HL-60 (cell line): Measurements from ENCODE around the gene EPS8L3.

Source experiments
- DNase-seq, 2 experiments: peaks; one replicate each; pipeline ENCODE4 v3.0.0-alpha.2; 2010 to 2020; ENCODE audit warnings: low read depth in 1 of 2, low spot score in 1 of 2
- H3K27ac ChIP-seq: fragments of 250-450 bp; sonication (Bioruptor Pico); replicated peaks from 2 replicates; pipeline ENCODE4 v1.5.1; 2020; ENCODE audit warnings: mild to moderate bottlenecking, moderate library complexity
- H3K27me3 ChIP-seq: fragments of 250-450 bp; sonication (Bioruptor Pico); 2 replicates; pipeline ENCODE4 v1.5.1; 2021; ENCODE audit warnings: mild to moderate bottlenecking, moderate library complexity; ENCODE audit not compliant: insufficient read depth, poor library complexity, severe bottlenecking
- H3K4me3 ChIP-seq: replicated peaks from 2 replicates; pipeline ENCODE4 v1.5.1; 2011; ENCODE audit warnings: mild to moderate bottlenecking, control low read depth, low read length; ENCODE audit not compliant: insufficient read depth
- GABPA ChIP-seq: IDR thresholded peaks from 2 replicates; pipeline ENCODE4 v1.6.1; 2012; ENCODE audit warnings: low read depth
- POLR2AphosphoS5 ChIP-seq: IDR thresholded peaks from 2 replicates; pipeline ENCODE4 v1.6.1; 2012; ENCODE audit warnings: low read depth
- REST ChIP-seq: IDR thresholded peaks from 2 replicates; pipeline ENCODE4 v1.6.1; 2012; ENCODE audit warnings: low read depth; ENCODE audit not compliant: insufficient replicate concordance
- SPI1 ChIP-seq: IDR thresholded peaks from 2 replicates; pipeline ENCODE4 v1.6.1; 2012; ENCODE audit warnings: low read depth, mild to moderate bottlenecking, borderline replicate concordance
- TF ChIP-seq, protein P1 (sequence below): IDR thresholded peaks from one replicate; pipeline ENCODE4 v1.5.1; 2011; ENCODE audit warnings: low read length, control low read depth, inconsistent platforms; ENCODE audit not compliant: insufficient read depth

Gene EPS8L3

GRCh38 chr1:109777436-109777835, 13.7 kb upstream of the EPS8L3 start:
- Histone ChIP-seq H3K27me3 (no peaks in the 10 kb centered on the region), H3K4me3 (no peak overlapping the region), H3K27ac (no peak overlapping the region; the same call in 1 of the 2 replicates)
- TF ChIP-seq SPI1 (no peak), POLR2AphosphoS5 (no peak), GABPA (no peak), REST (no peak)
- TF ChIP-seq, protein P1, sequence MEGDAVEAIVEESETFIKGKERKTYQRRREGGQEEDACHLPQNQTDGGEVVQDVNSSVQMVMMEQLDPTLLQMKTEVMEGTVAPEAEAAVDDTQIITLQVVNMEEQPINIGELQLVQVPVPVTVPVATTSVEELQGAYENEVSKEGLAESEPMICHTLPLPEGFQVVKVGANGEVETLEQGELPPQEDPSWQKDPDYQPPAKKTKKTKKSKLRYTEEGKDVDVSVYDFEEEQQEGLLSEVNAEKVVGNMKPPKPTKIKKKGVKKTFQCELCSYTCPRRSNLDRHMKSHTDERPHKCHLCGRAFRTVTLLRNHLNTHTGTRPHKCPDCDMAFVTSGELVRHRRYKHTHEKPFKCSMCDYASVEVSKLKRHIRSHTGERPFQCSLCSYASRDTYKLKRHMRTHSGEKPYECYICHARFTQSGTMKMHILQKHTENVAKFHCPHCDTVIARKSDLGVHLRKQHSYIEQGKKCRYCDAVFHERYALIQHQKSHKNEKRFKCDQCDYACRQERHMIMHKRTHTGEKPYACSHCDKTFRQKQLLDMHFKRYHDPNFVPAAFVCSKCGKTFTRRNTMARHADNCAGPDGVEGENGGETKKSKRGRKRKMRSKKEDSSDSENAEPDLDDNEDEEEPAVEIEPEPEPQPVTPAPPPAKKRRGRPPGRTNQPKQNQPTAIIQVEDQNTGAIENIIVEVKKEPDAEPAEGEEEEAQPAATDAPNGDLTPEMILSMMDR, result no peak
- no peak for DNase-seq

- Histone ChIP-seq H3K27ac (no peak overlapping the region; the same call in 1 of the 2 replicates), H3K4me3 (no peak overlapping the region), H3K27me3 (no peaks in the 10 kb centered on the region)
- peak; percentile 62 to 77 for DNase-seq
- TF ChIP-seq, protein P1, result peak; percentile 79
- no peak for TF ChIP-seq REST
Observed at GRCh38 chr1:109776911-109777310, 13.2 kb upstream of the EPS8L3 start.

DNA sequence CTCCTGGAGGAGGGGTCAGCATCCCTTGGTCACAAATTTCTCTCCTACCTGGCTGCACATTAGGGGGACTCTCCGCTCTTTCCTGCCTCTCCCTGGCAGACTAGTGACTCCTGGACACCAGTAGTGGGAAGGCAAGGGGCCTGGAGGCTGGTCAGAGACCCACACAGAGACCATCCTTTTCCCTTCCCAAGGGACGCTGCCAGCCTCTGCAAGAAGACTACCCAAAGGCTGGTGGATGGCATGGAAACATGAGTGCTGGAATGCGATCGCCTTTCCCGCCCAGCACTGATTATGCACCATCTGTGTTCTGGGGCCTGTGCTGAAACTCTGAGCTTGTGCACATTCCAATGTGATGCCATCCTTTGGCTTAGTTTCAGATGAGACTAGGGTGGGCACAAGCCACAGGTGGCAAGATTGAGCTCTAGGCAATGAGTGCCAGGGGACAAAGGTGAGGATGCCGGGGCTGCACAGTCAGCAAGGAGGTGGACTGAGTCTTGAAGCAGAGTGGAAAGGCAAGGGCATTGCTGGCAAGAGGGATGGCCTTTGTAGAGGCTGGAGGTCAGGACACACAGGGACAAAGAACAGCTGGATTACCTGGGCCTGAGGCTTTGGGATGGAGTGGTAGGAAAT, 12.6 kb upstream of the EPS8L3 start:
- no peak for DNase-seq
- no peak overlapping the region for H3K27ac ChIP-seq
- H3K4me3 ChIP-seq, result no peak overlapping the region
- TF ChIP-seq POLR2AphosphoS5 (no peak), GABPA (no peak), SPI1 (no peak), REST (no peak)
- TF ChIP-seq, protein P1, result no peak
- no peaks in the 10 kb centered on the region for H3K27me3 ChIP-seq
